Tibial nerve (tissue), 4 donors: ENCODE data around the gene RAB40C. TPM values are rescaled to one million over a fixed set of nuclear protein-coding genes. Genes with fewer than 3 reads are reported as not detected.

ENCODE experiments used
- DNase-seq, 2 donors: peaks; one replicate each; pipeline ENCODE4 v3.0.0-alpha.2; 2019; ENCODE audit warnings: low spot score in 2 of 2
- H3K27ac ChIP-seq, 4 donors: fragments of 200-600 bp; sonication (generic) in 3 of 4; one replicate each; pipeline ENCODE4 v1.5.1; 2017 to 2019; ENCODE audit warnings: mild to moderate bottlenecking in 1 of 4
- H3K27me3 ChIP-seq, 2 donors: fragments of 200-600 bp; sonication (generic) in 1 of 2; one replicate each; pipeline versions ENCODE4 v1.5.1 to v1.6.0; 2017 to 2019
- H3K36me3 ChIP-seq, 3 donors: fragments of 200-600 bp; sonication (generic); one replicate each; pipeline ENCODE4 v1.5.1; 2018 to 2019
- H3K4me1 ChIP-seq, 4 donors: fragments of 200-600 bp; sonication (generic) in 3 of 4; one replicate each; pipeline ENCODE4 v1.5.1; 2017 to 2019
- H3K4me3 ChIP-seq, 4 donors: fragments of 200-600 bp; sonication (generic) in 3 of 4; one replicate each; pipeline ENCODE4 v1.5.1; 2017 to 2019; ENCODE audit warnings: mild to moderate bottlenecking in 1 of 4, moderate library complexity in 1 of 4
- H3K9me3 ChIP-seq, 4 donors: fragments of 200-600 bp; sonication (generic) in 3 of 4; one replicate each; pipeline ENCODE4 v1.5.1; 2017 to 2019
- CTCF ChIP-seq, 5 experiments: fragments of 200-600 bp in 3 of 5; fragments of 450-650 bp in 2 of 5; sonication (generic) in 3 of 5; IDR thresholded peaks; one replicate each; pipeline ENCODE4 v1.5.1; 2016 to 2019; ENCODE audit warnings: antibody characterized with exemption in 5 of 5, mild to moderate bottlenecking in 3 of 5, moderate library complexity in 2 of 5
- EP300 ChIP-seq, 2 donors: sonication (generic); formaldehyde crosslinking; IDR thresholded peaks; one replicate each; pipeline ENCODE4 v1.6.1; 2017; ENCODE audit warnings: antibody characterized with exemption in 2 of 2, mild to moderate bottlenecking in 1 of 2
- POLR2A ChIP-seq, 2 donors: fragments of 450-650 bp; IDR thresholded peaks; one replicate each; pipeline ENCODE4 v1.6.1; 2017; ENCODE audit warnings: antibody characterized with exemption in 2 of 2, mild to moderate bottlenecking in 2 of 2, moderate library complexity in 2 of 2
- WGBS, 2 donors: methylation state at CpG; one replicate each; pipeline ENCODE4 v1.1.5; 2018; 5-methylcytosine and 5-hydroxymethylcytosine counted together
- total RNA-seq, 4 donors: library from RNA; depleted of rRNA; stranded (reverse); fragments of >200 nt; gene quantifications; one replicate each; pipeline ENCODE4 v1.1.0, GENCODE V29; 2016

The RAB40C gene
- total RNA-seq, 4 donors from 2014 or later, result 21.1 to 30.6 (median 27.5) TPM

- WGBS, 2 donors, result 70 to 76% methylated on average over 15 to 22 of the region's 22 CpGs
- H3K9me3 ChIP-seq, result no peaks in the 10 kb centered on the region
- H3K4me1 ChIP-seq, result peaks cover 0 to 40% (median 16%) of the 10 kb centered on the region in 4 donors
- H3K36me3 ChIP-seq, result peaks cover 0 to 55% (median 4%) of the 10 kb centered on the region in 3 donors
- TF ChIP-seq CTCF (IDR thresholded peaks at IDR 0.05) (no peak), POLR2A (IDR thresholded peaks at IDR 0.05) (no peak), EP300 (IDR thresholded peaks at IDR 0.05) (no peak)
- no peak for DNase-seq
- peak overlapping the region in 2 of 4 donors; percentile 17 to 48 for H3K27ac ChIP-seq
- H3K27me3 ChIP-seq, result no peaks in the 10 kb centered on the region
- no peak overlapping the region for H3K4me3 ChIP-seq
These were observed 84.5 kb downstream of the RAB40C start for GRCh38 chr16:674214-674881.

- no peak for DNase-seq
- peaks cover 0 to 46% (median 4%) of the 10 kb centered on the region in 3 donors for H3K36me3 ChIP-seq
- peak within 1 kb of the TSS in 2 of 4 donors; percentile 42 to 48 for H3K27ac ChIP-seq
- whole genome bisulfite sequencing, 2 donors, result 4 to 11% methylated on average over 24 to 40 of the region's 73 CpGs
- no peak for TF ChIP-seq POLR2A (IDR thresholded peaks at IDR 0.05)
- no peak for TF ChIP-seq CTCF (IDR thresholded peaks at IDR 0.05)
- no peak for TF ChIP-seq EP300 (IDR thresholded peaks at IDR 0.05)
- H3K9me3 ChIP-seq, result no peaks in the 10 kb centered on the region
- peak within 1 kb of the TSS in 2 of 4 donors; percentile 15 to 33 for H3K4me3 ChIP-seq
- H3K27me3 ChIP-seq, result no peaks in the 10 kb centered on the region
- peaks cover 0 to 34% (median 17%) of the 10 kb centered on the region in 4 donors for H3K4me1 ChIP-seq
These were observed 85.4 kb downstream of the RAB40C start, which contains the start of gene RHBDL1 for GRCh38 chr16:674968-675883. RHBDL1 (plus strand) TSS chr16:675671; CDS start chr16:675791, 120 bp downstream.

GRCh38 chr16:675884-676564 is 86.2 kb downstream of the RAB40C start:
- WGBS, 2 donors, result 17 to 28% methylated on average over 14 to 18 of the region's 25 CpGs
- H3K4me1 ChIP-seq, result peaks cover 0 to 36% (median 19%) of the 10 kb centered on the region in 4 donors
- H3K9me3 ChIP-seq, result no peaks in the 10 kb centered on the region
- peak overlapping the region in 2 of 4 donors; percentile 17 to 48 for H3K27ac ChIP-seq
- no peak for DNase-seq
- TF ChIP-seq POLR2A (IDR thresholded peaks at IDR 0.05), result no peak
- H3K27me3 ChIP-seq, result no peaks in the 10 kb centered on the region
- peaks cover 0 to 38% (median 0%) of the 10 kb centered on the region in 3 donors for H3K36me3 ChIP-seq
- peak overlapping the region in 2 of 4 donors; percentile 15 to 33 for H3K4me3 ChIP-seq

- Histone ChIP-seq H3K9me3 (no peaks in the 10 kb centered on the region), H3K27me3 (no peaks in the 10 kb centered on the region), H3K4me1 (peaks cover 0 to 41% (median 24%) of the 10 kb centered on the region in 4 donors), H3K27ac (no peak overlapping the region), H3K4me3 (no peak overlapping the region), H3K36me3 (peaks cover 0 to 37% (median 0%) of the 10 kb centered on the region in 3 donors)
- no peak for TF ChIP-seq CTCF (IDR thresholded peaks at IDR 0.05)
- TF ChIP-seq EP300 (IDR thresholded peaks at IDR 0.05), result no peak
- TF ChIP-seq POLR2A (IDR thresholded peaks at IDR 0.05), result no peak
- no peak for DNase-seq
- 79 to 86% methylated on average over 18 to 20 of the region's 21 CpGs for WGBS, 2 donors
These were observed 86.7 kb downstream of the RAB40C start for GRCh38 chr16:676565-676902.

- Histone ChIP-seq H3K4me3 (no peak overlapping the region), H3K9me3 (no peaks in the 10 kb centered on the region), H3K27ac (no peak overlapping the region), H3K36me3 (peaks cover 0 to 37% (median 3%) of the 10 kb centered on the region in 3 donors), H3K4me1 (peaks cover 0 to 45% (median 28%) of the 10 kb centered on the region in 4 donors), H3K27me3 (no peaks in the 10 kb centered on the region)
- 73 to 82% methylated on average over 18 to 21 of the region's 23 CpGs for WGBS, 2 donors
- no peak for DNase-seq
- TF ChIP-seq CTCF (IDR thresholded peaks at IDR 0.05), result no peak
- no peak for TF ChIP-seq POLR2A (IDR thresholded peaks at IDR 0.05)
- TF ChIP-seq EP300 (IDR thresholded peaks at IDR 0.05), result no peak
These were observed 87.0 kb downstream of the RAB40C start for GRCh38 chr16:676913-677312.
